HepG2 (cell line): ENCODE data around the gene GRAMD1B. TPM values are rescaled to one million over a fixed set of nuclear protein-coding genes. Genes with fewer than 3 reads are reported as not detected.

ENCODE experiments used
- ATAC-seq: fragments of 200-7000 bp; cut with Tn5 transposase; 3 replicates; pipeline ENCODE4 v1.9.1; 2020; ENCODE audit warnings: mild to moderate bottlenecking, moderate library complexity
- BruUV-seq: library from RNA; stranded (reverse); fragments of 400-500 nt; replicated peaks from 2 replicates; lab custom pipeline; 2021; lab: Mats Ljungman, UMichigan
- CTCF ChIA-PET: fragments of 300-600 bp; formaldehyde crosslinking; extraction: SDS; loops from one replicate; lab custom pipeline; 2021; ENCODE audit warnings: low total read pairs, inconsistent platforms, low intra/inter-chr PET ratio; lab: Yijun Ruan, JAX
- POLR2A ChIA-PET: fragments of 350-600 bp; sonication (Branson Sonifier 250); formaldehyde crosslinking; loops from one replicate; lab custom pipeline; 2020; ENCODE audit warnings: antibody characterized with exemption, inconsistent platforms; lab: Yijun Ruan, JAX
- DNase-seq: peaks from one replicate; pipeline ENCODE4 v3.0.0-alpha.2; 2015; ENCODE audit warnings: low spot score
- FAIRE-seq: peaks from 3 replicates; lab custom pipeline; 2011; peaks lifted over from hg19 to GRCh38; lab: Jason Lieb, UNC
- H2AFZ ChIP-seq: one replicate; pipeline ENCODE4 v1.6.1; 2011; ENCODE audit warnings: low read length, inconsistent platforms
- H3K27ac ChIP-seq: fragments of 300-600 bp; 3 replicates; pipeline ENCODE4 v1.8.0; 2011; ENCODE audit warnings: mixed run types, mild to moderate bottlenecking, mixed read lengths, low read length, inconsistent platforms; ENCODE audit not compliant: insufficient read depth; ENCODE audit errors: extremely low read length
- H3K27me3 ChIP-seq, 2 experiments: fragments of 200-600 bp in 1 of 2; 2 replicates in 1 of 2; 3 replicates in 1 of 2; pipeline versions ENCODE4 v1.6.0 to v1.8.0; 2011; ENCODE audit warnings: low read length in 2 of 2, mild to moderate bottlenecking in 2 of 2, moderate library complexity in 2 of 2, inconsistent platforms in 1 of 2; ENCODE audit not compliant: insufficient read depth in 2 of 2, control insufficient read depth in 1 of 2
- H3K36me3 ChIP-seq, 2 experiments: fragments of 200-600 bp in 1 of 2; replicated peaks in 1 of 2; 2 replicates in 1 of 2; 3 replicates in 1 of 2; pipeline versions ENCODE4 v1.5.1 to v1.8.0; 2011; ENCODE audit warnings: low read length in 2 of 2, inconsistent platforms in 1 of 2; ENCODE audit not compliant: insufficient read depth in 2 of 2, control insufficient read depth in 1 of 2
- H3K4me1 ChIP-seq: 2 replicates; pipeline ENCODE4 v1.5.1; 2012; ENCODE audit warnings: low read length, inconsistent platforms; ENCODE audit not compliant: insufficient read depth
- H3K4me2 ChIP-seq: 2 replicates; pipeline ENCODE4 v1.6.0; 2011; ENCODE audit warnings: low read depth, low read length, inconsistent platforms
- H3K4me3 ChIP-seq, 3 experiments: fragments of 200-600 bp in 1 of 3; sonication (generic), shearing (Covaris generic) in 1 of 3; replicated peaks in 1 of 3; 2 replicates each; pipeline ENCODE4 v1.5.1; 2011 to 2016; ENCODE audit warnings: low read length in 3 of 3, inconsistent platforms in 2 of 3, low read depth in 2 of 3, mild to moderate bottlenecking in 2 of 3, control low read depth in 1 of 3, mixed read lengths in 1 of 3; ENCODE audit not compliant: insufficient read depth in 1 of 3
- H3K79me2 ChIP-seq: one replicate; pipeline ENCODE4 v1.6.1; 2011; ENCODE audit warnings: low read length, inconsistent platforms; ENCODE audit not compliant: insufficient read depth
- H3K9ac ChIP-seq: 2 replicates; pipeline ENCODE4 v1.6.0; 2011; ENCODE audit warnings: mild to moderate bottlenecking, low read depth, low read length, inconsistent platforms; ENCODE audit not compliant: insufficient read depth
- H3K9me3 ChIP-seq: 2 replicates; pipeline ENCODE4 v1.5.1; 2012; ENCODE audit warnings: mild to moderate bottlenecking, low read length
- H4K20me1 ChIP-seq: 2 replicates; pipeline ENCODE4 v1.6.0; 2011; ENCODE audit warnings: inconsistent platforms, mild to moderate bottlenecking, low read length, moderate library complexity; ENCODE audit not compliant: insufficient read depth
- AKAP8 ChIP-seq: sonication (generic); formaldehyde crosslinking; IDR thresholded peaks from 2 replicates; pipeline ENCODE4 v1.5.1; 2020; ENCODE audit warnings: mild to moderate bottlenecking, missing genetic modification reagents
- CHD2 ChIP-seq: IDR thresholded peaks from 2 replicates; pipeline ENCODE4 v1.6.1; 2011; ENCODE audit warnings: low read depth, low read length, improper control_type of control experiment
- CREB3 ChIP-seq: sonication (generic); formaldehyde crosslinking; IDR thresholded peaks from 2 replicates; pipeline ENCODE4 v1.5.0; 2020; ENCODE audit warnings: missing genetic modification reagents
- KDM5A ChIP-seq: fragments of 200-600 bp; sonication (generic); IDR thresholded peaks from 2 replicates; pipeline ENCODE4 v1.7.0; 2018; ENCODE audit warnings: antibody characterized with exemption, mild to moderate bottlenecking, low read length, borderline replicate concordance
- MEF2D ChIP-seq: sonication (generic); formaldehyde crosslinking; IDR thresholded peaks from 2 replicates; pipeline ENCODE4 v1.5.1; 2020; ENCODE audit warnings: mild to moderate bottlenecking, missing genetic modification reagents
- NFE2 ChIP-seq: sonication (generic); formaldehyde crosslinking; IDR thresholded peaks from 2 replicates; pipeline ENCODE4 v1.4.0; 2020; ENCODE audit warnings: missing genetic modification reagents
- PHF20 ChIP-seq: sonication (generic); formaldehyde crosslinking; IDR thresholded peaks from 2 replicates; pipeline ENCODE4 v1.5.0; 2020; ENCODE audit warnings: mild to moderate bottlenecking, missing genetic modification reagents
- PHF5A ChIP-seq: IDR thresholded peaks from one replicate; pipeline ENCODE4 v1.6.1; 2018; ENCODE audit warnings: low read depth, missing genetic modification reagents; ENCODE audit not compliant: unreplicated experiment
- SNAI1 ChIP-seq: sonication (generic); formaldehyde crosslinking; IDR thresholded peaks from 2 replicates; pipeline ENCODE4 v1.5.0; 2020; ENCODE audit warnings: mild to moderate bottlenecking, missing genetic modification reagents, borderline replicate concordance
- ZNF121 ChIP-seq: sonication (generic); formaldehyde crosslinking; IDR thresholded peaks from 2 replicates; pipeline ENCODE4 v1.5.0; 2020; ENCODE audit warnings: mild to moderate bottlenecking, missing genetic modification reagents
- ZNF678 ChIP-seq: sonication (generic); formaldehyde crosslinking; IDR thresholded peaks from 2 replicates; pipeline ENCODE4 v1.4.0; 2020; ENCODE audit warnings: mild to moderate bottlenecking, missing genetic modification reagents
- WGBS: methylation state at CpG from one replicate; pipeline ENCODE4 v1.1.6; 2017; ENCODE audit warnings: low lambda C conversion rate; 5-methylcytosine and 5-hydroxymethylcytosine counted together
- in situ Hi-C: cut with HindIII; loops from 2 replicates; pipeline ENCODE4 v1.10.0; 2017; ENCODE audit warnings: low pct_unique_long_range_greater_than_20kb; ENCODE audit not compliant: extremely low pct_ligation_motif_present
- intact Hi-C: fragments of 100-400 bp; cut with micrococcal nuclease; formaldehyde crosslinking; loops from one replicate; pipeline ENCODE4 v1.10.0; 2022; ENCODE audit not compliant: unreplicated experiment
- polyA plus RNA-seq, 8 experiments: library from polyadenylated mRNA; depleted of rRNA in 3 of 8; stranded (reverse) in 7 of 8; unstranded in 1 of 8; fragments of >200 nt; fragmentation: Illumina TruSeq in 4 of 8; extraction: Trizol in 4 of 8; gene quantifications; 2 replicates each; pipeline versions ENCODE4 v1.2.1 to v1.2.3, GENCODE V29; 2011 to 2016; ENCODE audit warnings: low read depth in 4 of 8, missing spikeins in 1 of 8, mixed read lengths in 1 of 8; ENCODE audit not compliant: insufficient read depth in 1 of 8
- total RNA-seq, 5 experiments: library from RNA; depleted of rRNA; stranded (reverse); fragments of >200 nt; fragmentation: Illumina TruSeq; extraction: Trizol; gene quantifications; 2 replicates each; pipeline ENCODE4 v1.2.3, GENCODE V29; 2016; ENCODE audit warnings: low read depth in 1 of 5
- TF ChIP-seq, protein P1 (sequence below), 2 experiments: sonication (generic) in 1 of 2; formaldehyde crosslinking in 1 of 2; IDR thresholded peaks; 2 replicates each; pipeline versions ENCODE4 v1.5.1 to v1.6.1; 2011 to 2020; ENCODE audit warnings: borderline replicate concordance in 1 of 2, low read depth in 1 of 2, low read length in 1 of 2, mild to moderate bottlenecking in 1 of 2, missing genetic modification reagents in 1 of 2, moderate library complexity in 1 of 2

The GRAMD1B gene
- total and polyA plus RNA-seq, 2 of the 13 experiments (the other 11 are each of a cell fraction or from before 2014, with no cell fraction given) = 0.12 TPM; not detected in 1

- no peak for TF ChIP-seq MEF2D (CRISPR knock-in tag)
- no peak for TF ChIP-seq SNAI1 (CRISPR knock-in tag)
- no peak for TF ChIP-seq ZNF678 (CRISPR knock-in tag)
- TF ChIP-seq, protein P1, sequence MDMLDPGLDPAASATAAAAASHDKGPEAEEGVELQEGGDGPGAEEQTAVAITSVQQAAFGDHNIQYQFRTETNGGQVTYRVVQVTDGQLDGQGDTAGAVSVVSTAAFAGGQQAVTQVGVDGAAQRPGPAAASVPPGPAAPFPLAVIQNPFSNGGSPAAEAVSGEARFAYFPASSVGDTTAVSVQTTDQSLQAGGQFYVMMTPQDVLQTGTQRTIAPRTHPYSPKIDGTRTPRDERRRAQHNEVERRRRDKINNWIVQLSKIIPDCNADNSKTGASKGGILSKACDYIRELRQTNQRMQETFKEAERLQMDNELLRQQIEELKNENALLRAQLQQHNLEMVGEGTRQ (IDR thresholded peaks at IDR 0.05; ENCODE audit: low read depth, low read length) = no peak
- TF ChIP-seq, protein P1 (CRISPR knock-in tag; IDR thresholded peaks at IDR 0.05; ENCODE audit: borderline replicate concordance) = no peak
- TF ChIP-seq NFE2 (CRISPR knock-in tag) = no peak
Measured at GRCh38 chr11:123556633-123557032, 126.6 kb downstream of the GRAMD1B start (continued).

DNA sequence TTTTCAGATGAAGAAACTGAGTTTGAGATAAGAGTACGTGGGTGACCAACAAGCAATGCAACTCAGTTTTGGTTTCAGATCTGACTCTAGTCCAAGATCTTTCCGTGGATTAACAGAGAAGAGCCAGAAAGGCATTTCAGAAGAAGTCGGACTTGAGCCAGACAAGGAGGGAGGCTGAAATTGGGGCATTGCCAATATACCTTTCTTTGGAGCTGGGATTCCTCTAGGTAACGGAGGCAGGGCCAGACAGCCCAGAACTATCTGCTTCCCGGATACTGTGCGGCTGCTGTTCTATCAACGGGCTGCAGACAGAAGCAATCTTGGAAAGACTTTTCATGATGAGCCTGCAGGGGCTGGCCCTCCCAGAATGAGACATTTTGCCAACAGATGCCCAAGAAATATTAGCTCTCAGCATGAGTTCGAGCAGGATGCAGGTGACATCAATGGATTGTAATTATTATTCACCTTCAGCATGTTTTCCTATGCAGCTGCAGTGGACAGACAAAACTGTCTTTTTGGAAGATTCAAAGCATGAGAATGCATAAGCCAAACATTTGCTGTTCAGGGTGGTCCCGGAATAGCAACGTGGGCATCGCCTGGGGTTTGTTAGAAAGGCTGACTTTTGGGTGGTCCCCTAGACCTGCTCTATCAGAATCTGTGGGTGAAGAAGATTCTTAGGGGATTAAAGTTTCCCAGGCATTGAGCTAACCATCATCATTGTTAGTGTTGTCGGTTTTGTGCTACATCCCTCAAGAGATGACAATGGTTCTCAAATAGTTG is 128.7 kb downstream of the GRAMD1B start:
- no peaks in the 10 kb centered on the region for H4K20me1 ChIP-seq
- H3K36me3 ChIP-seq = no peaks in the 10 kb centered on the region
- ATAC-seq = no peak
- no peak overlapping the region for H3K4me2 ChIP-seq
- H3K4me3 ChIP-seq = no peak overlapping the region
- intact Hi-C loops (no loop called here), in situ Hi-C loops (no loop called here)
- H3K9ac ChIP-seq = no peak overlapping the region
- WGBS = 1% methylated on average over 12 of the region's 12 CpGs
- H3K79me2 ChIP-seq = no peaks in the 10 kb centered on the region
- no peak overlapping the region for H3K27ac ChIP-seq
- POLR2A ChIA-PET = no interaction called here
- CTCF ChIA-PET = no interaction called here
- FAIRE-seq = no peak
- DNase-seq = no peak
- no peak for TF ChIP-seq PHF5A (CRISPR knock-in tag)
- no peak for TF ChIP-seq PHF20 (CRISPR knock-in tag)
- no peak for TF ChIP-seq CREB3
- TF ChIP-seq CHD2 = no peak
- TF ChIP-seq ZNF121 (CRISPR knock-in tag) = no peak
- no peak for TF ChIP-seq KDM5A
- no peak for TF ChIP-seq AKAP8 (CRISPR knock-in tag)
- no peaks in the 10 kb centered on the region for H3K9me3 ChIP-seq
- no peak overlapping the region for H2AFZ ChIP-seq
- peaks cover 12 to 32% of the 10 kb centered on the region in 2 experiments; a peak in 4 of 5 replicates for H3K27me3 ChIP-seq
- no peaks in the 10 kb centered on the region for H3K4me1 ChIP-seq
- no TSS peak for BruUV-seq
